Natural killer cell (primary cell): ENCODE results near the gene ARCN1. TPM values are rescaled to one million over a fixed set of nuclear protein-coding genes. Genes with fewer than 3 reads are reported as not detected.

Experiments
- ATAC-seq, 3 donors: fragments of 150-1000 bp in 2 of 3; fragments of 200-7000 bp in 1 of 3; cut with Tn5 transposase; 1 replicate in 1 of 3; 2 replicates in 2 of 3; pipeline ENCODE4 v1.10.0; 2021; ENCODE audit warnings: mild to moderate bottlenecking in 2 of 3, moderate library complexity in 2 of 3
- DNase-seq, 2 donors: peaks; one replicate each; pipeline versions ENCODE4 v3.0.0 to v3.0.0-alpha.2; 2013 to 2021; ENCODE audit warnings: mixed read lengths in 1 of 2
- H3K27ac ChIP-seq: one replicate; pipeline ENCODE4 v1.5.1; 2013; ENCODE audit warnings: mild to moderate bottlenecking, low read length
- H3K27me3 ChIP-seq: one replicate; pipeline ENCODE4 v1.6.1; 2013; ENCODE audit warnings: low read length; ENCODE audit not compliant: control insufficient read depth, insufficient read depth
- H3K36me3 ChIP-seq: one replicate; pipeline ENCODE4 v1.6.1; 2013; ENCODE audit warnings: low read length; ENCODE audit not compliant: control insufficient read depth, insufficient read depth
- H3K4me1 ChIP-seq: one replicate; pipeline ENCODE4 v1.6.1; 2013; ENCODE audit warnings: low read length; ENCODE audit not compliant: control insufficient read depth, insufficient read depth
- H3K4me3 ChIP-seq: one replicate; pipeline ENCODE4 v1.5.1; 2013; ENCODE audit warnings: low read length
- H3K9me3 ChIP-seq: one replicate; pipeline ENCODE4 v1.6.1; 2013; ENCODE audit warnings: low read length; ENCODE audit not compliant: control insufficient read depth, insufficient read depth
- H3K27ac Mint-ChIP-seq, 2 donors: one replicate each; pipeline ENCODE4 v1.8.0; 2022; ENCODE audit warnings: mild to moderate bottlenecking in 2 of 2, mixed read lengths in 2 of 2, moderate library complexity in 1 of 2
- H3K27me3 Mint-ChIP-seq, 2 donors: one replicate each; pipeline ENCODE4 v1.8.0; 2022; ENCODE audit warnings: low read depth in 2 of 2, mixed read lengths in 2 of 2
- H3K36me3 Mint-ChIP-seq: one replicate; pipeline ENCODE4 v1.8.0; 2022; ENCODE audit warnings: mixed read lengths
- H3K4me1 Mint-ChIP-seq, 2 donors: one replicate each; pipeline ENCODE4 v1.8.0; 2022; ENCODE audit warnings: mixed read lengths in 2 of 2
- H3K4me3 Mint-ChIP-seq: one replicate; pipeline ENCODE4 v1.8.0; 2022; ENCODE audit warnings: mild to moderate bottlenecking, moderate library complexity, mixed read lengths
- H3K9me3 Mint-ChIP-seq, 2 donors: one replicate each; pipeline ENCODE4 v1.8.0; 2022; ENCODE audit warnings: mixed read lengths in 2 of 2
- whole genome bisulfite sequencing: methylation state at CpG from one replicate; pipeline ENCODE4 v1.1.7; 2013; ENCODE audit warnings: missing lambda C conversion rate; ENCODE audit not compliant: insufficient coverage; 5-methylcytosine and 5-hydroxymethylcytosine counted together
- intact Hi-C: fragments of 100-400 bp; cut with micrococcal nuclease; formaldehyde crosslinking; loops from one replicate; pipeline ENCODE4 v1.14.2; 2022
- total RNA-seq, 4 donors: library from RNA; stranded (reverse); fragments of 120-200 nt in 1 of 4; gene quantifications; one replicate each; pipeline versions ENCODE4 v1.2.3 to v1.2.4, GENCODE V29; 2013 to 2022
- TF ChIP-seq, protein P1 (sequence below): fragments of 200-600 bp; IDR thresholded peaks from one replicate; pipeline ENCODE4 v1.8.0; 2022; ENCODE audit warnings: antibody characterized with exemption

The ARCN1 gene
- total RNA-seq, 3 donors from 2014 or later (not counting 1 experiment from before 2014, with no cell fraction given) = 72.9 to 88.6 (median 88.4) TPM

- peaks cover 0 to 2% of the 10 kb centered on the region in 2 donors for H3K27me3 Mint-ChIP-seq
- TF ChIP-seq, protein P1, sequence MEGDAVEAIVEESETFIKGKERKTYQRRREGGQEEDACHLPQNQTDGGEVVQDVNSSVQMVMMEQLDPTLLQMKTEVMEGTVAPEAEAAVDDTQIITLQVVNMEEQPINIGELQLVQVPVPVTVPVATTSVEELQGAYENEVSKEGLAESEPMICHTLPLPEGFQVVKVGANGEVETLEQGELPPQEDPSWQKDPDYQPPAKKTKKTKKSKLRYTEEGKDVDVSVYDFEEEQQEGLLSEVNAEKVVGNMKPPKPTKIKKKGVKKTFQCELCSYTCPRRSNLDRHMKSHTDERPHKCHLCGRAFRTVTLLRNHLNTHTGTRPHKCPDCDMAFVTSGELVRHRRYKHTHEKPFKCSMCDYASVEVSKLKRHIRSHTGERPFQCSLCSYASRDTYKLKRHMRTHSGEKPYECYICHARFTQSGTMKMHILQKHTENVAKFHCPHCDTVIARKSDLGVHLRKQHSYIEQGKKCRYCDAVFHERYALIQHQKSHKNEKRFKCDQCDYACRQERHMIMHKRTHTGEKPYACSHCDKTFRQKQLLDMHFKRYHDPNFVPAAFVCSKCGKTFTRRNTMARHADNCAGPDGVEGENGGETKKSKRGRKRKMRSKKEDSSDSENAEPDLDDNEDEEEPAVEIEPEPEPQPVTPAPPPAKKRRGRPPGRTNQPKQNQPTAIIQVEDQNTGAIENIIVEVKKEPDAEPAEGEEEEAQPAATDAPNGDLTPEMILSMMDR = no peak
- ATAC-seq (no peak), DNase-seq (peak in 1 of 2 donors; percentile 53)
- no peaks in the 10 kb centered on the region for H3K36me3 Mint-ChIP-seq
- no peaks in the 10 kb centered on the region for H3K36me3 ChIP-seq
- H3K4me3 ChIP-seq = no peak overlapping the region
- peak overlapping the region; percentile 35 for H3K4me3 Mint-ChIP-seq
- no peaks in the 10 kb centered on the region for H3K9me3 Mint-ChIP-seq
- H3K4me1 Mint-ChIP-seq = no peaks in the 10 kb centered on the region
- no peak overlapping the region for H3K27ac Mint-ChIP-seq
- H3K9me3 ChIP-seq = no peaks in the 10 kb centered on the region
- H3K27ac ChIP-seq = no peak overlapping the region
- no peaks in the 10 kb centered on the region for H3K27me3 ChIP-seq
- intact Hi-C loops = no loop called here
- 77% methylated on average over 41 of the region's 41 CpGs for WGBS
- H3K4me1 ChIP-seq = no peaks in the 10 kb centered on the region
These were observed 62.4 kb downstream of the ARCN1 start for GRCh38 chr11:118634431-118635236.

DNA sequence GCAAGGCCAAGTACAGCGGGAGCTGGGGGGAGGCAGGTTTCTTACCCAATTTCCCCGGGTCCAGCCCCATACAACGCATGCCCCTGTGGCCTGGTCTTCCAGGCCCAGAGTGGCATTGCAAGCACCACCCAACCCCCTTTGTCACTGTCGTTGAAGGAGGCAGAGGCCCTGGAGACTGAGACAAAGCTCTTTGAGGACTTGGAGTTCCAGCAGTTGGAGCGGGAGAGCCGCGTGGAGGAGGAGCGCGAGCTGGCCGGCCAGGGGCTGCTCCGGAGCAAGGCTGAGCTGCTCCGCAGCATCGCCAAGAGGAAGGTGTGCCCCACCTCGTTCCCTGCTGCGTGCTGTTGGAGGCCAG is 63.0 kb downstream of the ARCN1 start:
- intact Hi-C loops = no loop called here
- Histone ChIP-seq H3K27ac (no peak overlapping the region), H3K36me3 (no peaks in the 10 kb centered on the region), H3K9me3 (no peaks in the 10 kb centered on the region), H3K27me3 (no peaks in the 10 kb centered on the region), H3K4me1 (no peaks in the 10 kb centered on the region), H3K4me3 (no peak overlapping the region)
- no peak for ATAC-seq
- H3K36me3 Mint-ChIP-seq = no peaks in the 10 kb centered on the region
- WGBS = 94% methylated on average over 15 of the region's 15 CpGs
- no peak for DNase-seq
- H3K4me1 Mint-ChIP-seq = no peaks in the 10 kb centered on the region
- H3K9me3 Mint-ChIP-seq = no peaks in the 10 kb centered on the region
- H3K27me3 Mint-ChIP-seq = peaks cover 0 to 2% of the 10 kb centered on the region in 2 donors
- no peak overlapping the region for H3K4me3 Mint-ChIP-seq
- TF ChIP-seq, protein P1 = no peak
- no peak overlapping the region for H3K27ac Mint-ChIP-seq

GRCh38 chr11:118635642-118636041 is 63.4 kb downstream of the ARCN1 start:
- ATAC-seq (no peak), DNase-seq (no peak)
- H3K4me1 ChIP-seq = no peaks in the 10 kb centered on the region
- intact Hi-C loops = no loop called here
- Mint-ChIP-seq H3K27ac (no peak overlapping the region), H3K4me3 (no peak overlapping the region), H3K36me3 (no peaks in the 10 kb centered on the region), H3K4me1 (no peaks in the 10 kb centered on the region), H3K9me3 (no peaks in the 10 kb centered on the region), H3K27me3 (peaks cover 0 to 2% of the 10 kb centered on the region in 2 donors)
- H3K27me3 ChIP-seq = no peaks in the 10 kb centered on the region
- H3K36me3 ChIP-seq = no peaks in the 10 kb centered on the region
- TF ChIP-seq, protein P1 = no peak
- H3K27ac ChIP-seq = no peak overlapping the region
- no peaks in the 10 kb centered on the region for H3K9me3 ChIP-seq
- WGBS = 97% methylated on average over 2 of the region's 2 CpGs
- no peak overlapping the region for H3K4me3 ChIP-seq
